H7 (cell line): Measurements from ENCODE around the gene FNBP1L. TPM values are rescaled to one million over a fixed set of nuclear protein-coding genes. Genes with fewer than 3 reads are reported as not detected.

Experiments used
- DNase-seq: peaks from one replicate; pipeline ENCODE4 v3.0.0; 2012
- H3K27me3 ChIP-seq: 2 replicates; pipeline ENCODE4 v1.6.0; 2011; ENCODE audit warnings: mild to moderate bottlenecking, low read length; ENCODE audit not compliant: control insufficient read depth, insufficient read depth
- H3K36me3 ChIP-seq: replicated peaks from 2 replicates; pipeline ENCODE4 v1.5.1; 2011; ENCODE audit warnings: low read length; ENCODE audit not compliant: control insufficient read depth, insufficient read depth
- H3K4me3 ChIP-seq: 2 replicates; pipeline ENCODE4 v1.5.1; 2011; ENCODE audit warnings: low read depth, mild to moderate bottlenecking, control low read depth, low read length, moderate library complexity; ENCODE audit not compliant: insufficient read depth
- total RNA-seq: library from RNA; depleted of rRNA; stranded (reverse); fragments of >200 nt; shearing (Covaris generic); gene quantifications from 2 replicates; pipeline ENCODE4 v1.2.3, GENCODE V29; 2014

Gene FNBP1L
- total RNA-seq, 1 experiment from 2014 or later: 92.2 TPM

DNA sequence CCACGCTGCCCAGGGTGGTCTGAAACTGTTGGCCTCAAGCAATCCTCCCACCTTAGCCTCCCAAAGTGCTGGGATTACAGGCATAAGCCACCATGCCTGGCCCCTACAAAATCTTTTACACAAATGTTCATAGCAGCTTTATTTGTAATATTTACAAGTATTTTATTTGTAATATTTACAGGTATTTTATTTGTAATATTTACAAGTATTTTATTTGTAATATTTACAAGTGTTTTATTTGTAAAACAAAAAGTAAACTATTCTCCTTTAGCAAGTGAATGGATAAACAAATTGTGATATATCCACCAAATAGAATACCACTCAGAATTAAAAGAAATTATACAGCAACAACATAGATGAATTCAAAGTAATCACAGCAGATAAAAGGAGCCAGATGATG lies 11.4 kb upstream of the FNBP1L start:
- DNase-seq: no peak
- H3K27me3 ChIP-seq: no peaks in the 10 kb centered on the region
- H3K36me3 ChIP-seq: no peaks in the 10 kb centered on the region; the same call in 1 of the 2 replicates
- H3K4me3 ChIP-seq: no peak overlapping the region

DNA sequence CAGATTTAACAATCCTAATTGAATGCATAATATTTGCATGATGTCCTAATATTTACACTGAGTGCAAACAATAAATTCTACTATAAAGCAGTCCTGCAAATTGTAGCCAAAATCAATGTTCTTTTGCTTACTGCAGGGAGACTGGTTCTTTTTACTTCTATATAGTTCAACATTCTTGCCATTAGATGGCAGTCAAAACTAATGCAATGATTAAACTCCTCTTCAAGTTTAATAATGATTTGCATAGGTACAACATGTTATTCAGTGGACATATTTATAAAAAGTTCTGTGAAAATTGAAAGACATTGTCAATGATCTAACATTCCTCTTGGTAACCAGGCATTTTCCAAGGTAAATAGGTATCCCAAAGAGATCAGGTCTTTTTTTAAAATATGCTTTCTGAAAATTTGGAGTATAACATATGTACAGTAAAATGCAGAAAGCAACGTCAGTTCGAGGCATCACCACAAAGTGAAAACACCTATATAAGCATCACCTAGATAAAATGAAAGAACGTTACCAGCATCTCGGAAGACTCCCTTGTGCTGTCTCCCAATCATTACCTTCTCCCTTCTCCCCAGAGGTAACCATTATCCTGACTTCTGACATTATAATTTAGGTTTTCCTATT lies 9.8 kb upstream of the FNBP1L start:
- Histone ChIP-seq H3K4me3 (no peak overlapping the region), H3K36me3 (no peaks in the 10 kb centered on the region; the same call in 1 of the 2 replicates), H3K27me3 (no peaks in the 10 kb centered on the region)
- DNase-seq: peak; percentile 44

DNA sequence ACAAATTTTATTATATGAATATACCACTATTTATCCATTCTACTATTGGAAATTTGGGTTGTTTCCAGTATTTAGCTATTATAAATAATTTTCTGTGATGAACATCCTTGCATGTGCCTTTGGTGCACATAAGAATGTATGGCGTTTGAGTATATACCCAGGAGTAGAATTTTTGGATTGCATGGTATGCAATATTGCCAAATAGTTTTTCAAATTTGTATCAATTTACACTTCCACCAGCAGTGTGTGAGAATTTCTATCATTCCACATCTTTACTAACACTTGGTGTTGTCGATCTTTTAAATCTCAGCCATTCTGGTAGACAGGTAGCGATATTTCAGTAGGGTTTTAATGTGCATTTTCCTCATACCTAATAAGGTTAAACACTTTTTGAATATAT lies 9.2 kb upstream of the FNBP1L start:
- H3K36me3 ChIP-seq: no peaks in the 10 kb centered on the region; the same call in 1 of the 2 replicates
- DNase-seq: no peak
- no peaks in the 10 kb centered on the region for H3K27me3 ChIP-seq
- no peak overlapping the region for H3K4me3 ChIP-seq

DNA sequence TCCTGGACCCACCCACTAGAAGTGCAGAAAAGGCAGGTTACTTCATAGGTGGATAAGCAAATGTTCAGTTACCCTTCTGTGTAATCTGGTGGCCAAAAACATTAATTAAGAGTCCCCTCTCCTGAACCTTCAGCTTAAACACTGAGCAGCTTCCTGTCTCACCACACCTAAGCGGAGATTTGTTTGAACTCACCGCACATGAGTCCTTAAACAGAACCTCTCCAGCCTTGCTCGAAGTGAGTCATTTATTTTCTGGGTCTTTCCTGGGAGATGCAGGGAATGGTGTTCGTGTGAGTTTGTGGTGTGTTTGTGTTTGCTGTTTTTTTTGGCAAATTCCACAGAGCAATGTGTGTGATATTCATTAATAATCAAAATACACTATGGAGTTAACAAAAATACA lies 7.6 kb upstream of the FNBP1L start:
- Histone ChIP-seq H3K36me3 (no peaks in the 10 kb centered on the region), H3K27me3 (no peaks in the 10 kb centered on the region), H3K4me3 (no peak overlapping the region)
- DNase-seq: no peak

DNA sequence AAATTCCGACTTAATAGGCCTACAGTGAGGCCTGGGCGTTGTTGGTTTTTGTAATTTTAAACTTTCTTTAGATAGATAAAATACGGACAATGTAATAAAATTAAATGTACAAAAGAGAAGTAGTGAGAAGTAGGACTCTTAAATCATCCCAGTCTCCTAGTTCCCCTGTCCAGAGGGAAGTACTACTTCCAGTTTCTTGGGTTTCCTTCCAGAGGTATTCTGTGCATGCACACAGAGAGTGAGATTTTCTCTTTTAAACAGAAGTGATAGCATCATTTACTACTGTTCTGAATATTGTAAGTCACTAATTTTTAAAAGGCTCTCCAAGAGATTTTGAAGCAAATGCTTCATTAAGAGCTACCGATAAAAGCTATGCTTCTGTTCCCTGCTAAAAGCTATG lies 7.2 kb upstream of the FNBP1L start:
- DNase-seq: no peak
- H3K36me3 ChIP-seq: no peaks in the 10 kb centered on the region
- H3K27me3 ChIP-seq: no peaks in the 10 kb centered on the region
- no peak overlapping the region for H3K4me3 ChIP-seq

DNA sequence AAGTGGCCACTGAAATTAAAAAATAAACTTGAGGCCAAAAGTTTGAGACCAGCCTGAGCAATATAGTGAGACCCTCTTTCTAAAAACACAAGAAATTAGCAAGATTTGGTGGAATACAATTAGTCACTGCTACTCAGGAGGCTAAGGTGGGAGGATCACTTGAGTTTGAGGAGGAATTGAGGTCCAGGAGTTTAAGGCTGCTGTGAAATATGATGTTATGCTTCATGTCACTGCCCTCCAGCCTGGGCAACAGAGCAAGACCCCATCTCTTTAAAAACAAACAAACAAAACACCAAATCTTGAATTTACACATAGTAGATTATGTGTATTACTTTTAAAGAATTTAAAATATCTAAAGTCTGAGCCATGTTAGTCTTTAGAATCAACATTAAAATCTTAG lies 6.3 kb upstream of the FNBP1L start:
- no peaks in the 10 kb centered on the region for H3K36me3 ChIP-seq
- no peak overlapping the region for H3K4me3 ChIP-seq
- H3K27me3 ChIP-seq: no peaks in the 10 kb centered on the region
- no peak for DNase-seq

DNA sequence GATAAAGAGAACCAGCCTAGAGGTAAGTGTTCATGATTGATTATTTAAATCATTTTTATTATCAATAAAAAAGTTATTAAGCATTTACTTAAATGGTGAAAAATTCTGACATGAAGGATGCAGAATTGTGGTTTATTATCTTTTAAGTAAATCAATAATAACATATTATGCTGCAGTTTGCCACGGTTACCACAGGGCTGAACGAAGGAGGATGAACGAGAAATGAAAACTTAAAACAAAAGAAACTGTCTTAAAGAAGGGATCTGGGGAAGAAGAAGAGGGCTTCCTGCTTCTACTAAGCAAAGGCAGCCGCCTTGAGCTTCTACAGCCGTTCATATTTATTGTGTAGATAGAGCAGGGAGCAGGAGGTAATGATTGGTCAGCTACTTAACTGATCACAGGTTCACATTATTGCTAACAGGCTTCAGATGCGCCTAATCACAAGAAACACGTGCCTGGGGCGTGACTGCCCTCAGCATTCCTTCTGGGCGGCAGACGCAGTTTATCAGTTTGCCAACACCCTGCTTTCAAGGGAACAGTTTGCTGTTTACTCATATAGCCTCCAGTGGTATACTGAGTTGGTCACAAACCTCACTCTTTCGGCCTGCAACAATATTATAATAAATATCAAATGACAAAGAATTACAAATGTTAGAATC lies 5.8 kb upstream of the FNBP1L start:
- Histone ChIP-seq H3K36me3 (no peaks in the 10 kb centered on the region), H3K27me3 (no peaks in the 10 kb centered on the region), H3K4me3 (no peak overlapping the region)
- DNase-seq: no peak

DNA sequence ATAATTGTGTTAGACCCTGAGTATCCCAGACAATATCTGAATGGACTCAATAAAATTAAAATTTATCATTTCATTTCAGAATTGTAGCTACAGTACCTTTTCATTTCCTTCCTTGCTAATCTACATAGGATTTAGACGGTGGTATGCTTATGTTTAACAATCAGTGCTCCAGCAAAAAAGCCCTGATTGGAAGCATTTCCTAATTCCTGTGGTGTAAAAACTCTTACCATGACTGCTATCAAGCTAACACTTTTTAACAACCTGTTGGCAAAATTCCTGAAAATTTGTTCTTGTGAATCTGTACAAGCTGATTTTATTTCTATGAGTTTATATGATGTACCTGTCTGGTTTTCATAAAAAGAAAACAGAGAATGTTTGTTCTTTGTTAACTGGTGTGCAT lies 5.2 kb upstream of the FNBP1L start:
- Histone ChIP-seq H3K36me3 (no peaks in the 10 kb centered on the region), H3K27me3 (no peaks in the 10 kb centered on the region), H3K4me3 (no peak overlapping the region)
- no peak for DNase-seq

DNA sequence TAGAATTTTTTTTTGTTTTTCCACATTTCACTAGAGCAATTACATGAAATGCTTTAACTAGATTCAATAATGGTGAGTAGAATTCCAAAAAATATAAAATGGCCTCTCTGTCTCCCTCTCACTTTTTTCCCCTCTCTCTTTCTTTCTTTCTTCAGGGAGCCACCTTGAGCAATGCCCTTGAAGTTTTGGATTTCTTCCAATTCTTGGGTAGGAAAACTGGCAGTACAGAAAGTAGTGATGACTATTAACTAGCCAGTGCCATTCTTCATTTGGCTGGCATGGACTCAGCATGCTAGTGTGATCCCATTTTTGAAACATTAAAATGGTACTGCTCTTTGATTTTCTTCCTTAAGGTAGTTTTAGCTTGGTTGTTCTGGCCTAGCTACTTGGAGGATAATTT lies 4.5 kb upstream of the FNBP1L start:
- no peak for DNase-seq
- H3K36me3 ChIP-seq: no peaks in the 10 kb centered on the region
- no peaks in the 10 kb centered on the region for H3K27me3 ChIP-seq
- H3K4me3 ChIP-seq: no peak overlapping the region

DNA sequence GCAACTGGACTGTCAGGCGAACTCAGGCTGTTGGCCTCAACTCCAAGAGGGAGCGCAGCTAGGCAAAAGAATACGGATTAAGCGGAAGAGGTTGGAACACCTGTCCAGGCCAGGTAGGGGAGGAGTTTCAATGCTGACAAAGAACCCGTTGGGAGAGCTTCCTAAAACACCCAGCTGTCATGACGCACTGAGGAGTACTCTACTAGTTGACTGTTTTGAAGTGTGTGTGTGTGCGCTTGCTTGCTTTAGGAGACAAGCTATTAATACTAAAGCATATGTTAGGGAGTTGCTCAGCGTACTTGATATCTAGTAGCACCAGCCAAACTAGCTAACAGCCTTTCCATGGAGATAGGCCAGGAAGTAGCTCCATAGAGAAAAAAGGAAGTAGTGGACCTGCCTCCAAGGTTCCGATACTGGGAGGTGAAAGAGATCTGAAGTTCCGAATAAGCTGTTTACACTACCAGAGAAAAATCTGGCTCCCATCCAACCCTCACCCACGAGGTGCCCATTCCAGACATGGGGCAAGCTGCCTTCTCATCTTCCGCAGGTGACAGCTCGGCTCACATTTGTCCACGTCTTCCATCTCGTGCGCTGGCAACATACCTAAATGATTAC lies 974 bp upstream of the FNBP1L start:
- DNase-seq: no peak
- no peaks in the 10 kb centered on the region for H3K36me3 ChIP-seq
- no peaks in the 10 kb centered on the region for H3K27me3 ChIP-seq
- H3K4me3 ChIP-seq: no peak overlapping the region

DNA sequence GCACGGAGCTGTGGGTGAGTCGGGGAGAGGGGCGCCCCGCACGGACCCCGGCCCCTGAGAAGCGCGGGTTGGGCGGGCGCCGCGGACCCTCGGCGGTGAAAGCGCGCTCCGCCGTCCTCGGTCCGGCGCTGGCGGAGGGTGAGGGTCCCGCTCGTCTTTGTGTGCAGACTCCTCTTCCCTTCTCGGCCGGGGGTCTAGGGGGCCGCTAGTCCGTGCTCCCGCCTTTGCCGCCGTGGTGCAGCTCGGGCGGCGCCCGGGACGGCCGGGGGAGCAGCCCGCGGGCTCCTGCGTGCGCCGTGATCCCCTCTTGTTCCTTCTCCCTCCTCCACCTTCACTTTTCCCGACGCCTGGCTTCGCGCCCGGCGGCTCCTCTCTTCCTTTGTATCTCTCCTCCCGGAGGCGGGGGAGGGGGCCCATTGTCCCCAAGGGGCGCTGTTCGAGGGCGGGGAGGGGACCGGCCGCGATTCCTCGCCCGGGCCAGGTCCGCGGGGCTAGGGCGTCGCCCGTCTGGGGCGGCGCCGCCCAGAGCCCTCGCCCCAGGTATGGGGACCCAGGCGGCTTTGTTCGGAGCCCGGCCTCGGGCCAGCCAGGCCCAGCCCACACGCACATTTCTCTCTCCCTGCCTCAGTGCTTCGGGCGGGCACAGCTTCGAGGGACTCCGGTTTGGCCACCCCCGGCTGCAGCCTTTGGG lies 519 bp downstream of the FNBP1L start:
- peak overlapping the region; percentile 100 for H3K4me3 ChIP-seq
- peak; percentile 91 for DNase-seq
- H3K27me3 ChIP-seq: no peaks in the 10 kb centered on the region
- H3K36me3 ChIP-seq: no peaks in the 10 kb centered on the region

DNA sequence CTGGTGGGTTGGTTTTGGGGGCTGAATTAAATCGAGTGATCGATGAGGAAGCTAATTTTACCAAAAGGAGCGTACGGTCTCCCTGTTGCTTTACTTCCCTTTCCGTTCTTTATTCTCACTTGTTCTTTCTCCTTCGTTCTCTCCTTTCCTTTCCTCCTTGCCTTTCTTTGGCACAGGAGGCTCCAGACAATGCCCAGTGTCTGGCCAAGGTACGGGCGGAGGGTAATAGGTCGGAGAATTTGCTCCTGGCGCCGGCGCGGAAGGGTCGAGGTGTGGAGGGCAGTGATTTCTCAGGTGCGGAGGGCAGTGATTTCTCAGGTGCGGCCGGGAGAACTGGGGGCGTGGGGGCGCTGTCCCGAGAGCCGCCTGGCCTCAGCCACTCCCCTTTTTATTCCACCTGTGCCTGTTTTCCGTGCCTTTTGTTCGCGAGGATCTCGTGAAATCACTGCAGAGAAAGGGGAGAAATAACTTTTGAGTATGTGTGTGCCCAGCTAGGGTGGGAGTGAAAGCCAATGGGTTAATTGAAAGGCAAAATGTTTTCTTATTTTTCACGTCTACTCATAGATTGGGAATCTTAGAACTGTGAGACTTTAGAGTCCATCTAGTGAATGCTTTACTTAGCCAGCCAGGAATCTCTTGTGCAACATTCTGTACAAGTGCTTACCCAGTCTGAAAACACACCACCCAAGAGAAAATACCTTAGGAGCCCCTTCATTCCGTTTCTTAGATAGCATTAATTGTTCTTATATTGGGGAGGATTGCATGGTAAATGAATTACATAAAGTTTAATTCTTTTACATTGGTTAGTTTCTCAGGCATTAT lies 1.3 kb downstream of the FNBP1L start:
- DNase-seq: peak; percentile 76
- H3K4me3 ChIP-seq: peak overlapping the region; percentile 100
- H3K36me3 ChIP-seq: no peaks in the 10 kb centered on the region
- no peaks in the 10 kb centered on the region for H3K27me3 ChIP-seq

DNA sequence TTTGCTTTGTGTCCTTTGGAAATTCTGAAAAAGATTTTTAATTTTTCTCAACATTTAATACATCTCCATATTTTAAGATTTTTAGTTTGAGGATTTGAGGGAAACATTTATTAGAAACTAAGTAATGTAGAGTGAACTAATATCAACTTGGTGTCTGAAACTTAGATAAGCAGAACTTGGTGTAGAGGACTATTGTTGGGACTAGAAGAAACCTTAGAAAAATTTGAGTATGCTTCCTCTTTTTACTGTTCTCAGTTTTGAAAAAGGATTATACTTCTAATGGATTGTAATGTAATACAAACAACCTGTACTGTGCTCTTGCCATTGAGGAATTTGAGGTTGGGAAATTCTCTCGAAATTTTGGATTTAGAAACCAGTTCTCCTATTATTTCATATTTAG lies 2.4 kb downstream of the FNBP1L start:
- DNase-seq: no peak
- Histone ChIP-seq H3K4me3 (peak overlapping the region; percentile 100; the same call in 1 of the 2 replicates), H3K27me3 (no peaks in the 10 kb centered on the region), H3K36me3 (no peaks in the 10 kb centered on the region)

DNA sequence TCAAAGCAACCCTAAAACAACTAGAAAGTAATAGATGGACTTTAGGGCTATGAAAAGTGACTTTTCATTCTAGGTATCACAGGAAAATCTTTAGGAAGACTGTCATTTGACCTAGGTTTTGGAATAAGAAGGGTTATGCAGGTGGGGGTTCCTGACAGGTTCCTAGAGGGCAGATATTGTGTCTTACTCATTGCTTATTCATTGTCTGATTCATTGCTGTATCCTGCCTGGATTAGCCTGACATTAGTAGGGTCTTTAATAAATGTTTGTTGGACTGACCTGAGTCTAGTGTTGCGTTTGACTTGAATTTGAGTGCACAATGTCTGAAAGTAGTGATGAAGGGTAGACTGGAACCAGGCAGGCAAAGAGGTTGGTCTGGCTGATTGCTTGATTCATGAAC lies 6.0 kb downstream of the FNBP1L start:
- Histone ChIP-seq H3K36me3 (no peaks in the 10 kb centered on the region), H3K27me3 (no peaks in the 10 kb centered on the region), H3K4me3 (no peak overlapping the region)
- DNase-seq: no peak
